NT2/D1 (cell line): ENCODE data around the gene RGS16.
A peak's percentile ranks its signal among the peaks of the same experiment; 100 is the strongest.

ENCODE experiments used
- DNase-seq: peaks from one replicate; pipeline ENCODE4 v3.0.0-alpha.2; 2011; ENCODE audit warnings: low read depth, low spot score
- H3K27me3 ChIP-seq: 2 replicates; pipeline ENCODE4 v1.6.0; 2011; ENCODE audit warnings: mild to moderate bottlenecking; ENCODE audit not compliant: insufficient read length, insufficient read depth
- H3K36me3 ChIP-seq: 2 replicates; pipeline ENCODE4 v1.6.1; 2011; ENCODE audit warnings: mild to moderate bottlenecking, low read length, mixed read lengths; ENCODE audit not compliant: insufficient read depth, insufficient read length
- H3K4me1 ChIP-seq: 2 replicates; pipeline ENCODE4 v1.5.1; 2011; ENCODE audit not compliant: insufficient read depth, insufficient read length
- H3K4me3 ChIP-seq: 2 replicates; pipeline ENCODE4 v1.5.1; 2011; ENCODE audit warnings: low read depth; ENCODE audit not compliant: insufficient read length
- H3K9ac ChIP-seq: 2 replicates; pipeline ENCODE4 v1.6.0; 2011; ENCODE audit warnings: low read depth; ENCODE audit not compliant: insufficient read length
- H3K9me3 ChIP-seq: 2 replicates; pipeline ENCODE4 v1.5.1; 2011; ENCODE audit warnings: mild to moderate bottlenecking, low read length; ENCODE audit not compliant: insufficient read depth
- SUZ12 ChIP-seq: IDR thresholded peaks from 2 replicates; pipeline ENCODE4 v1.6.1; 2011; ENCODE audit not compliant: insufficient read length, insufficient read depth; ENCODE audit errors: extremely low read depth
- YY1 ChIP-seq: IDR thresholded peaks from 2 replicates; pipeline ENCODE4 v1.6.1; 2011; ENCODE audit not compliant: insufficient read length, insufficient read depth
- ZNF274 ChIP-seq: IDR thresholded peaks from 2 replicates; pipeline ENCODE4 v1.6.1; 2011; ENCODE audit warnings: mild to moderate bottlenecking, low read depth, low read length

RGS16 gene

GRCh38 chr1:182624577-182624976 lies 20.4 kb upstream of the RGS16 start:
- Histone ChIP-seq H3K9ac (no peak overlapping the region), H3K4me3 (no peak overlapping the region), H3K9me3 (peaks cover 17% of the 10 kb centered on the region), H3K4me1 (peaks cover under 1% of the 10 kb centered on the region), H3K36me3 (no peaks in the 10 kb centered on the region), H3K27me3 (peaks cover 4% of the 10 kb centered on the region)
- no peak for TF ChIP-seq YY1
- no peak for TF ChIP-seq ZNF274
- TF ChIP-seq SUZ12 = no peak
- DNase-seq = no peak

- H3K4me3 ChIP-seq = no peak overlapping the region
- H3K4me1 ChIP-seq = no peaks in the 10 kb centered on the region
- TF ChIP-seq ZNF274 (no peak), SUZ12 (no peak), YY1 (no peak)
- peaks cover 17% of the 10 kb centered on the region for H3K27me3 ChIP-seq
- no peaks in the 10 kb centered on the region for H3K36me3 ChIP-seq
- no peak for DNase-seq
- peaks cover 17% of the 10 kb centered on the region for H3K9me3 ChIP-seq
- H3K9ac ChIP-seq = no peak overlapping the region
Observed at GRCh38 chr1:182622901-182623528, 18.8 kb upstream of the RGS16 start.

GRCh38 chr1:182621906-182622305 lies 17.7 kb upstream of the RGS16 start:
- no peak overlapping the region for H3K9ac ChIP-seq
- H3K4me1 ChIP-seq = peaks cover under 1% of the 10 kb centered on the region
- no peak for TF ChIP-seq SUZ12
- TF ChIP-seq ZNF274 = no peak
- no peak for TF ChIP-seq YY1
- DNase-seq = no peak
- peaks cover 17% of the 10 kb centered on the region for H3K9me3 ChIP-seq
- no peaks in the 10 kb centered on the region for H3K36me3 ChIP-seq
- no peak overlapping the region for H3K4me3 ChIP-seq
- H3K27me3 ChIP-seq = peaks cover 28% of the 10 kb centered on the region

GRCh38 chr1:182620924-182621585 lies 16.9 kb upstream of the RGS16 start:
- Histone ChIP-seq H3K9ac (no peak overlapping the region), H3K9me3 (peaks cover 17% of the 10 kb centered on the region), H3K4me1 (peaks cover 4% of the 10 kb centered on the region), H3K27me3 (peaks cover 36% of the 10 kb centered on the region), H3K36me3 (no peaks in the 10 kb centered on the region), H3K4me3 (no peak overlapping the region)
- no peak for TF ChIP-seq SUZ12
- TF ChIP-seq YY1 = no peak
- TF ChIP-seq ZNF274 = no peak
- DNase-seq = no peak

GRCh38 chr1:182617734-182618351 lies 13.7 kb upstream of the RGS16 start:
- peaks cover 4% of the 10 kb centered on the region for H3K4me1 ChIP-seq
- peaks cover 59% of the 10 kb centered on the region for H3K27me3 ChIP-seq
- H3K9ac ChIP-seq = peak overlapping the region; percentile 7
- H3K4me3 ChIP-seq = no peak overlapping the region
- peaks cover 17% of the 10 kb centered on the region for H3K9me3 ChIP-seq
- no peaks in the 10 kb centered on the region for H3K36me3 ChIP-seq
- no peak for DNase-seq
- TF ChIP-seq ZNF274 (no peak), YY1 (no peak), SUZ12 (no peak)

GRCh38 chr1:182617014-182617429 lies 12.8 kb upstream of the RGS16 start:
- Histone ChIP-seq H3K9ac (peak overlapping the region; percentile 13), H3K4me1 (peaks cover 7% of the 10 kb centered on the region), H3K4me3 (peak overlapping the region; percentile 0), H3K9me3 (peaks cover 16% of the 10 kb centered on the region), H3K36me3 (no peaks in the 10 kb centered on the region), H3K27me3 (peaks cover 67% of the 10 kb centered on the region)
- no peak for DNase-seq
- TF ChIP-seq ZNF274 = no peak
- TF ChIP-seq YY1 = no peak
- no peak for TF ChIP-seq SUZ12

GRCh38 chr1:182616130-182617013 lies 12.2 kb upstream of the RGS16 start:
- TF ChIP-seq YY1 (no peak), SUZ12 (no peak), ZNF274 (no peak)

More at GRCh38 chr1:182616130-182617013, 12.2 kb upstream of the RGS16 start:
- Histone ChIP-seq H3K4me1 (peaks cover 11% of the 10 kb centered on the region), H3K9me3 (peaks cover 10% of the 10 kb centered on the region), H3K27me3 (peaks cover 74% of the 10 kb centered on the region), H3K4me3 (peak overlapping the region; percentile 0), H3K36me3 (no peaks in the 10 kb centered on the region), H3K9ac (peak overlapping the region; percentile 13)
- peak; percentile 84 for DNase-seq
